OCI-LY3 (cell line): ENCODE measurements around the gene MNDA.

Experiments
- EZH2phosphoT487 ChIP-seq: fragments of 200-600 bp; shearing (Covaris generic); IDR thresholded peaks from 2 replicates; pipeline ENCODE4 v1.6.1; 2018; ENCODE audit warnings: antibody characterized with exemption, mixed run types, low read depth
- TF ChIP-seq, protein P1 (sequence below): fragments of 200-600, 300-600 bp; sonication (generic); IDR thresholded peaks from 2 replicates; pipeline ENCODE4 v1.5.1; 2014; ENCODE audit warnings: antibody characterized with exemption, low read length, low read depth

DNA sequence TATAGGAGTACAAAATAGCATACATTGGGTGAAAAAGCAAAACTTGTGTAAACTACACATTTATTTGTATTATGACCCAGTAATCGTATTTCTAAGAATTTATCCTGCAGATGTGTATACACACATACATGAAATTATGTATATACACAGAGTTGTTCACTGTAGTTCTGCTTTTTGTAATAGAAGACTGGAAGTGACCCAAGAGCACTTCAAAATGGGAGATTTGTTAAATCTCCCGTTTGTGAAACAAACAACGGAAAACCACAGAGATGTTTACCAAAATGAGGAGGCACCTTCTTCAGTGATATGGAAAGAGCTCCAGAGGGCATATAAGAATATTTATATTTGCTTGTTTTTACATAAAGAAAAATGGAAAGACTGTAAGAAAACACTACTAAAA lies 18.0 kb upstream of the MNDA start:
- TF ChIP-seq, protein P1, sequence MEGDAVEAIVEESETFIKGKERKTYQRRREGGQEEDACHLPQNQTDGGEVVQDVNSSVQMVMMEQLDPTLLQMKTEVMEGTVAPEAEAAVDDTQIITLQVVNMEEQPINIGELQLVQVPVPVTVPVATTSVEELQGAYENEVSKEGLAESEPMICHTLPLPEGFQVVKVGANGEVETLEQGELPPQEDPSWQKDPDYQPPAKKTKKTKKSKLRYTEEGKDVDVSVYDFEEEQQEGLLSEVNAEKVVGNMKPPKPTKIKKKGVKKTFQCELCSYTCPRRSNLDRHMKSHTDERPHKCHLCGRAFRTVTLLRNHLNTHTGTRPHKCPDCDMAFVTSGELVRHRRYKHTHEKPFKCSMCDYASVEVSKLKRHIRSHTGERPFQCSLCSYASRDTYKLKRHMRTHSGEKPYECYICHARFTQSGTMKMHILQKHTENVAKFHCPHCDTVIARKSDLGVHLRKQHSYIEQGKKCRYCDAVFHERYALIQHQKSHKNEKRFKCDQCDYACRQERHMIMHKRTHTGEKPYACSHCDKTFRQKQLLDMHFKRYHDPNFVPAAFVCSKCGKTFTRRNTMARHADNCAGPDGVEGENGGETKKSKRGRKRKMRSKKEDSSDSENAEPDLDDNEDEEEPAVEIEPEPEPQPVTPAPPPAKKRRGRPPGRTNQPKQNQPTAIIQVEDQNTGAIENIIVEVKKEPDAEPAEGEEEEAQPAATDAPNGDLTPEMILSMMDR = no peak
- no peak for TF ChIP-seq EZH2phosphoT487
